ENCODE measurements around the gene TTC28.

DNA sequence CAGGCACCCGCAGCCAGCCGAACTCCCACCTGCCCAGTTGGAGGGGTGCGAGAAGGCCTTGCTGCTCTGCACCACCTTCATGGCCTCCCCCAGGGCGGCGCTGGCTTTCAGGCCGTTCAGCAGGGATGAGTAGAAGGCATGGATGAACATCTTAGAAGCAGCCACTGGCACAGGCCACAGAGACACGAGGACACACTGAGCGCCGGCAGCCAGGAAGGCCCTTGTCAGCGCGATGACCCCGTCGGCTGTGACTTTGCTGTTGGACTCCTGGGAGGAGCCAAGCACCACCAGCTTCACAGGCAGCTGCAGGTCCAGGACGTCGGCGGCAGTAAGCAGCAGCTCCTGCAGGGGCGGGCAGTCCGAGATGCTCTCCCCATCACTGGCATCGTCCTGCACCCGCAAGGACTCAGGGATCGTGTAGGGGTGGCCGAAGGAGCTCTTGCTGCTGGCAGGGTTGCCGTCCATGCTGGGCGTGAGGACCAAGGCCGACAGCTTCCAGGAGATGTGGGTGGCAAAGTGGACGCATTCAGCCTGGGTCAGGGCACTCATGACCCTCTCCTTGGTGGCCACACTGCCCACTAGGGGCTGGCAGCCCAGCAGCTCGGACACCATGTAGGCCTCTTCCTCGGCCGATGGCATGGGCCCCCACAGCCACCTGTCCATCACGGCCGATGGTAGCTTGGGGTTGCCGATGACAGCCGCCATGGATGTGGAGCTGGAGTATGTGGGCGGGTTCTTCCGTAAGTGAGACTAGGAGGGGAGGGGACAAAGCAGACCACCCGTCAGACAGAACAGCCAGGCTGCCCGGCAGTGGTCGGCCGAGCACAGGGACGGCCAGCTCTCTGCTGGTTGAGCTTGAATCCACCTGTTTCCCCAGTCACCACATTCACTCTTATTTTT is 680.9 kb downstream of the TTC28 start:
- TF ChIP-seq REST (IDR thresholded peaks at IDR 0.05; ENCODE audit: borderline replicate concordance): no peak
- no peak for TF ChIP-seq CTCF (IDR thresholded peaks at IDR 0.05; ENCODE audit: poor library complexity, severe bottlenecking)
- no peak for TF ChIP-seq EZH2 (IDR thresholded peaks at IDR 0.05; ENCODE audit: borderline replicate concordance, insufficient read depth, low read length, poor library complexity, severe bottlenecking)
- TF ChIP-seq MXI1 (conservative IDR thresholded peaks at IDR 0.05; ENCODE audit: poor library complexity, severe bottlenecking): no peak
- no peak for TF ChIP-seq TAF1 (IDR thresholded peaks at IDR 0.05; ENCODE audit: low read depth)

Measured in neural cell (in vitro differentiated cells).